Upper lobe of left lung (tissue), 4 donors: ENCODE results near the gene DPP10.

ENCODE experiments used
- POLR2A ChIP-seq, 4 donors: fragments of 450-650 bp; IDR thresholded peaks; one replicate each; pipeline ENCODE4 v1.5.1; 2016 to 2017; ENCODE audit warnings: antibody characterized with exemption in 4 of 4, mild to moderate bottlenecking in 2 of 4
- TF ChIP-seq, protein P1 (sequence below), 6 experiments: fragments of 450-650 bp in 4 of 6; fragments of 200-600 bp in 2 of 6; sonication (generic) in 2 of 6; IDR thresholded peaks; one replicate each; pipeline ENCODE4 v1.5.1; 2016 to 2019; ENCODE audit warnings: antibody characterized with exemption in 6 of 6

DNA sequence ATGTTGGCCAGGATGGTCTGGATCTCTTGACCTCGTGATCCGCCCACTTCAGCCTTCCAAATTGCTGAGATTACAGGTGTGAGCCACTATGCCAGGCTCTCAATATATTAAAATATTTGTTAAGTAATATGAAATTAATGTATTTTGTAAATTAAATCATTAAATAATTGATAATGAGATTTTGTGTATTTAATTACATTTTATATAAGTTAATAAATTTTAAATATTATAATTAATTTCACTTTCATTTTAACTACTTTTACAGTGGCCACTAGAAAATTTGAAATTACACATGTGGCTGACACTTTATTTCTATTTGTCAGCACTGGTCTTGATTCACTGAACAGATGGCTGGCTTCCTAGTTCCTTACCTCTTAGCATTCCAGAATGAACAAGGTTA is 102.6 kb downstream of the DPP10 start:
- TF ChIP-seq, protein P1, sequence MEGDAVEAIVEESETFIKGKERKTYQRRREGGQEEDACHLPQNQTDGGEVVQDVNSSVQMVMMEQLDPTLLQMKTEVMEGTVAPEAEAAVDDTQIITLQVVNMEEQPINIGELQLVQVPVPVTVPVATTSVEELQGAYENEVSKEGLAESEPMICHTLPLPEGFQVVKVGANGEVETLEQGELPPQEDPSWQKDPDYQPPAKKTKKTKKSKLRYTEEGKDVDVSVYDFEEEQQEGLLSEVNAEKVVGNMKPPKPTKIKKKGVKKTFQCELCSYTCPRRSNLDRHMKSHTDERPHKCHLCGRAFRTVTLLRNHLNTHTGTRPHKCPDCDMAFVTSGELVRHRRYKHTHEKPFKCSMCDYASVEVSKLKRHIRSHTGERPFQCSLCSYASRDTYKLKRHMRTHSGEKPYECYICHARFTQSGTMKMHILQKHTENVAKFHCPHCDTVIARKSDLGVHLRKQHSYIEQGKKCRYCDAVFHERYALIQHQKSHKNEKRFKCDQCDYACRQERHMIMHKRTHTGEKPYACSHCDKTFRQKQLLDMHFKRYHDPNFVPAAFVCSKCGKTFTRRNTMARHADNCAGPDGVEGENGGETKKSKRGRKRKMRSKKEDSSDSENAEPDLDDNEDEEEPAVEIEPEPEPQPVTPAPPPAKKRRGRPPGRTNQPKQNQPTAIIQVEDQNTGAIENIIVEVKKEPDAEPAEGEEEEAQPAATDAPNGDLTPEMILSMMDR (IDR thresholded peaks at IDR 0.05): no peak
- TF ChIP-seq POLR2A (IDR thresholded peaks at IDR 0.05): no peak
